Measurements from ENCODE around the gene CD58.
A peak's percentile ranks its signal among the peaks of the same experiment; 100 is the strongest.

CD58 gene

DNA sequence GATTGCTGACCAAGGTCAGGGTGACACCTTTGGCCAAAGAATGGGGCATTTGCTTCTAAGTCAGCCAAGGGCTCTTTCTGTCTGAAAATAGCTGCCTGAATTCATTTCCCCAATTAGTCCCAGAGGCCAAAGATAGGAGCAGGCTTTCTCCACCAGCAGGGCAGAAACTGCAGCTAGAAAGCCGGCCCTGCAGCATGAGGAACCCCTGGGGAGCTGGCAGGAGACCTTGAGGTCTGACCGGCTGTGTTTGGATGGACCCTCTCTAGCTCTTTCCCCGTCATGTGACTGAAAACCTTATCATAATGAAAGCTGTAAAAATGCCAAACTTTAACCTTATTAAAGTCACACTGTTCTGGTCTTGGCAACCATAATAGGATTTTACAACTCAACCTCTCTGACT, 93.4 kb downstream of the CD58 start:
- no peak overlapping the region for H3K27ac ChIP-seq
- H3K9me3 ChIP-seq (replicated peaks in 1 of 11): no peaks in the 10 kb centered on the region
- H4K20me1 ChIP-seq: 0 out of 22 replicates have a peak, but pooled peaks cover 0 to 3% (median 0%) of the 10 kb centered on the region in 11 experiments
- H3K4me1 ChIP-seq: peaks cover 0 to 5% (median 0%) of the 10 kb centered on the region in 10 experiments; a peak in 2 of 20 replicates
- no peak for TF ChIP-seq Cebpa-rat (IDR thresholded peaks at IDR 0.05)
- no peak overlapping the region for H3K4me3 ChIP-seq
- H3K4me2 ChIP-seq: peak overlapping the region in 2 of 11 experiments; percentile 4 to 31; a peak in 3 of 22 replicates
- H3K9ac ChIP-seq: no peak overlapping the region
- H3K36me3 ChIP-seq: peaks cover 0 to 32% (median 0%) of the 10 kb centered on the region in 11 experiments; a peak in 5 of 22 replicates
- no peaks in the 10 kb centered on the region for H3K27me3 ChIP-seq

DNA sequence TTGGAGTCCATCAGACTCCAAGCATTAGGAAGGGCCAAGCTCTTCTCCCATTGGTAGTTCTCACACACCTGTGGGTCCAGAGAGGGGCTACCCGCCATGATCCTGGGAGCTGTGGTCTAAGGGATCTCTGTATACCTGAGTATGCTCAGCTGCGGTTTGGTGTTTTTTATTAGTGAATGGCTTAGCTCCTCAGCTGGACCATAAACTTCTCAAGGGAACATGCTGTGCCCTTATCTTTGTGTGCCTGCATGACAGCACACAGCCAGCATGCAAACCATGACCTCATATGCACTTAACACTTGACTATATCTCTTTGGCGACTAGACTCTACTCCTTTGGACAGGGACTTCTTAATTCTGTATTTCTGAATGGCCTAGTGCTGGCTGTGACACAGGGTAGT, 94.5 kb downstream of the CD58 start:
- Histone ChIP-seq H3K4me2 (no peak overlapping the region), H3K9ac (no peak overlapping the region), H3K27ac (no peak overlapping the region)

GRCh38 chr1:116475850-116476218, 95.0 kb downstream of the CD58 start:
- Histone ChIP-seq H3K4me2 (no peak overlapping the region), H3K9ac (no peak overlapping the region), H3K27ac (no peak overlapping the region), H3K4me1 (peaks cover 0 to 5% (median 0%) of the 10 kb centered on the region in 10 experiments; a peak in 3 of 20 replicates), H3K4me3 (no peak overlapping the region), H4K20me1 (0 out of 22 replicates have a peak, but pooled peaks cover 0 to 7% (median 0%) of the 10 kb centered on the region in 11 experiments), H3K36me3 (peaks cover 0 to 28% (median 0%) of the 10 kb centered on the region in 11 experiments; a peak in 5 of 22 replicates), H3K9me3 (replicated peaks in 1 of 11) (no peaks in the 10 kb centered on the region), H3K27me3 (no peaks in the 10 kb centered on the region)
- no peak for TF ChIP-seq Cebpa-rat (IDR thresholded peaks at IDR 0.05)

More for the DNA sequence above, 94.5 kb downstream of the CD58 start:
- Histone ChIP-seq H3K27me3 (no peaks in the 10 kb centered on the region), H3K9me3 (replicated peaks in 1 of 11) (no peaks in the 10 kb centered on the region), H3K36me3 (peaks cover 0 to 31% (median 0%) of the 10 kb centered on the region in 11 experiments; a peak in 5 of 22 replicates), H3K4me3 (no peak overlapping the region), H4K20me1 (0 out of 22 replicates have a peak, but pooled peaks cover 0 to 7% (median 0%) of the 10 kb centered on the region in 11 experiments), H3K4me1 (peaks cover 0 to 5% (median 0%) of the 10 kb centered on the region in 10 experiments; a peak in 3 of 20 replicates)
- TF ChIP-seq Cebpa-rat (IDR thresholded peaks at IDR 0.05): no peak

GRCh38 chr1:116474921-116475849, 95.6 kb downstream of the CD58 start:
- peaks cover 0 to 5% (median 0%) of the 10 kb centered on the region in 10 experiments; a peak in 3 of 20 replicates for H3K4me1 ChIP-seq
- peaks cover 0 to 28% (median 0%) of the 10 kb centered on the region in 11 experiments; a peak in 5 of 22 replicates for H3K36me3 ChIP-seq
- H3K4me2 ChIP-seq: no peak overlapping the region
- TF ChIP-seq Cebpa-rat (IDR thresholded peaks at IDR 0.05): no peak
- H3K9ac ChIP-seq: no peak overlapping the region
- no peak overlapping the region for H3K4me3 ChIP-seq
- no peaks in the 10 kb centered on the region for H3K27me3 ChIP-seq
- H3K9me3 ChIP-seq (replicated peaks in 1 of 11): no peaks in the 10 kb centered on the region
- H4K20me1 ChIP-seq: 0 out of 22 replicates have a peak, but pooled peaks cover 0 to 7% (median 0%) of the 10 kb centered on the region in 11 experiments
- H3K27ac ChIP-seq: no peak overlapping the region

DNA sequence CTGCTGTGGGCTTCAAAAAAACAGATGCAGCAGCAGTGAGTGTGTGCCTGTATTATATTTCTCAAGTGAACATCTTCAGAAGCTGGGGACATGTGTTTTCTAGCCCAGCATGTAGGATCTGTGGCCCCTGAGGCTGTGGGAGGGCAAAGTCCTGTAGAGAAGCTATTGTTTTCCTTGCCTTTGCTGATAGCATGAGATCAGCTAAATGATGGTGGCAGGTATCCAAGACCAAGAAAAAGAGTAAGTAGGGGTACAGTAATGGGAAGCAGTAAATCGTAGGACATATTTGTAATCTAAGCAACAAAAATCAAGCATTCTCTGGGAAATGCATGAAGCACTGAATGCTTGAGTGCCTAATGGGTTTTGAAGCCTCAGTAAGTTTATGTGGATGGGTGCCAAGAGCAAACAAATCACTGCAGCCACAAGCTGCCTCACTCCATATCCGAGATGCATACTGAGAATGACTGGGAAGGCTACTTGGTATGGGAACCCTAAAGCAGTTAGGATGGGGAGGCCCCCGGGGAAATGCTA, 98.3 kb downstream of the CD58 start:
- TF ChIP-seq Cebpa-rat (IDR thresholded peaks at IDR 0.05): no peak
- Histone ChIP-seq H3K4me3 (no peak overlapping the region), H3K36me3 (peaks cover 0 to 13% (median 0%) of the 10 kb centered on the region in 11 experiments; a peak in 2 of 22 replicates), H4K20me1 (0 out of 22 replicates have a peak, but pooled peaks cover 0 to 7% (median 0%) of the 10 kb centered on the region in 11 experiments), H3K4me1 (peaks cover 0 to 4% (median 0%) of the 10 kb centered on the region in 10 experiments; a peak in 3 of 20 replicates), H3K27ac (no peak overlapping the region), H3K9me3 (replicated peaks in 1 of 11) (no peaks in the 10 kb centered on the region), H3K9ac (no peak overlapping the region), H3K4me2 (no peak overlapping the region), H3K27me3 (no peaks in the 10 kb centered on the region)

DNA sequence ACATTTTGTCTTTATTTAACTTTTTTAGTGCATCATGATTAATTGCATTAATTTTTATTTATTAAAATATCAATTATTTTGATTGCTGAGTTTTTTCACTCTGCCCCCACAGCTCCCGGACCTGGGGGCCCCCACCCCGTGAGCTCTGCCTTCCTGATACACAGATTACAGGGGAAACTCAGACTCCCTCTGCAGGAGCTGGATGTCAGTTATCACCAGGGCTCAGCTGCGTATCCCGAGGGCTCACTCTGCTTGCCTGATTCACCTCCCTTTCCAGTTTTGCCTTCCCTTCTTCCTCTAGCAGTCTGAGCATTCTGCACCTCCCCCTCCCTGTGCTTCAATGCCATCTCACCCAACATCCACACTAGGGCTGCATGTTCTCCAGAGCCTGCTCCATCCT, 99.6 kb downstream of the CD58 start:
- no peaks in the 10 kb centered on the region for H3K27me3 ChIP-seq
- H3K4me2 ChIP-seq: no peak overlapping the region
- no peak overlapping the region for H3K4me3 ChIP-seq
- no peak overlapping the region for H3K27ac ChIP-seq
- H4K20me1 ChIP-seq: 0 out of 22 replicates have a peak, but pooled peaks cover 0 to 7% (median 0%) of the 10 kb centered on the region in 11 experiments
- no peak for TF ChIP-seq Cebpa-rat (IDR thresholded peaks at IDR 0.05)
- H3K36me3 ChIP-seq: peaks cover 0 to 8% (median 0%) of the 10 kb centered on the region in 11 experiments; a peak in 5 of 22 replicates
- H3K9me3 ChIP-seq (replicated peaks in 1 of 11): no peaks in the 10 kb centered on the region
- H3K4me1 ChIP-seq: peaks cover 0 to 4% (median 0%) of the 10 kb centered on the region in 10 experiments; a peak in 2 of 20 replicates
- no peak overlapping the region for H3K9ac ChIP-seq

GRCh38 chr1:116470671-116471070, 100.2 kb downstream of the CD58 start:
- no peak for TF ChIP-seq Cebpa-rat (IDR thresholded peaks at IDR 0.05)
- Histone ChIP-seq H3K27ac (no peak overlapping the region), H3K4me3 (no peak overlapping the region), H4K20me1 (0 out of 22 replicates have a peak, but pooled peaks cover 0 to 7% (median 0%) of the 10 kb centered on the region in 11 experiments), H3K27me3 (no peaks in the 10 kb centered on the region), H3K4me2 (no peak overlapping the region), H3K4me1 (peaks cover 0 to 4% (median 0%) of the 10 kb centered on the region in 10 experiments; a peak in 2 of 20 replicates), H3K9me3 (replicated peaks in 1 of 11) (no peaks in the 10 kb centered on the region), H3K9ac (no peak overlapping the region), H3K36me3 (peaks cover 0 to 11% (median 0%) of the 10 kb centered on the region in 11 experiments; a peak in 4 of 22 replicates)

- no peak overlapping the region for H3K27ac ChIP-seq
These were observed 103.8 kb downstream of the CD58 start for GRCh38 chr1:116466810-116467557.

More at GRCh38 chr1:116466810-116467557, 103.8 kb downstream of the CD58 start:
- Histone ChIP-seq H3K4me3 (no peak overlapping the region), H3K9ac (no peak overlapping the region), H4K20me1 (no peaks in the 10 kb centered on the region), H3K36me3 (peaks cover 0 to 19% (median 0%) of the 10 kb centered on the region in 11 experiments; a peak in 4 of 22 replicates), H3K27me3 (no peaks in the 10 kb centered on the region), H3K9me3 (replicated peaks in 1 of 11) (no peaks in the 10 kb centered on the region), H3K4me1 (peaks cover 0 to 4% (median 0%) of the 10 kb centered on the region in 10 experiments; a peak in 1 of 20 replicates), H3K4me2 (no peak overlapping the region)
- TF ChIP-seq Cebpa-rat (IDR thresholded peaks at IDR 0.05): no peak

Measured in BLaER1 treated with 17β-estradiol and CSF1 and Interleukin-3, amounts not matched to agents 10 nM and 100 nM (cell line).